K562 (cell line): Measurements from ENCODE around the gene HOXB8. TPM values are rescaled to one million over a fixed set of nuclear protein-coding genes. Genes with fewer than 3 reads are reported as not detected.

ENCODE experiments used
- ARHGAP35 ChIP-seq: fragments of 450-650 bp; IDR thresholded peaks from 2 replicates; pipeline ENCODE4 v1.6.1; 2018; ENCODE audit not compliant: partially characterized antibody
- RBM14 ChIP-seq: fragments of 200-400 bp; formaldehyde crosslinking; IDR thresholded peaks from 2 replicates; pipeline ENCODE4 v1.6.1; 2018; ENCODE audit warnings: low read depth, mild to moderate bottlenecking, low read length, moderate library complexity, borderline replicate concordance; ENCODE audit not compliant: insufficient read depth
- ZKSCAN8 ChIP-seq: fragments of 200-800 bp; sonication (Bioruptor generic); IDR thresholded peaks from 2 replicates; pipeline ENCODE4 v1.6.1; 2016; ENCODE audit warnings: missing genetic modification characterization, missing compliant biosample characterization
- polyA plus RNA-seq, 8 experiments: library from polyadenylated mRNA; depleted of rRNA in 4 of 8; stranded (reverse) in 5 of 8; unstranded in 3 of 8; fragments of >200 nt; fragmentation: Nextera tagmentation in 2 of 8; fragmentation: Illumina TruSeq in 1 of 8; extraction: Ambion mirVana in 2 of 8; extraction: Trizol in 1 of 8; gene quantifications; 2 replicates each; pipeline versions ENCODE4 v1.2.1 to v1.2.3, GENCODE V29; 2011 to 2014; ENCODE audit warnings: inconsistent platforms in 1 of 8, missing spikeins in 1 of 8
- total RNA-seq, 7 experiments: library from RNA; depleted of rRNA in 6 of 7; stranded (reverse); fragments of >200 nt in 6 of 7; fragmentation: Illumina TruSeq in 2 of 7; extraction: Trizol in 2 of 7; gene quantifications; 2 replicates each; pipeline versions ENCODE4 v1.2.1 to v1.2.3, GENCODE V29; 2011 to 2021; ENCODE audit warnings: low replicate concordance in 1 of 7
- TF ChIP-seq, protein P1 (sequence below), 2 experiments: fragments of 450-650 bp in 1 of 2; sonication (generic) in 1 of 2; formaldehyde crosslinking in 1 of 2; IDR thresholded peaks; 2 replicates each; pipeline versions ENCODE4 v1.7.1 to v1.9.0; 2016 to 2022; ENCODE audit warnings: inconsistent platforms in 1 of 2, mild to moderate bottlenecking in 1 of 2, missing genetic modification reagents in 1 of 2

Gene HOXB8
- total and polyA plus RNA-seq, 9 of the 15 experiments (the other 6 are each of a cell fraction or from before 2014, with no cell fraction given): 0.52 to 23.8 (median 3.6) TPM

DNA sequence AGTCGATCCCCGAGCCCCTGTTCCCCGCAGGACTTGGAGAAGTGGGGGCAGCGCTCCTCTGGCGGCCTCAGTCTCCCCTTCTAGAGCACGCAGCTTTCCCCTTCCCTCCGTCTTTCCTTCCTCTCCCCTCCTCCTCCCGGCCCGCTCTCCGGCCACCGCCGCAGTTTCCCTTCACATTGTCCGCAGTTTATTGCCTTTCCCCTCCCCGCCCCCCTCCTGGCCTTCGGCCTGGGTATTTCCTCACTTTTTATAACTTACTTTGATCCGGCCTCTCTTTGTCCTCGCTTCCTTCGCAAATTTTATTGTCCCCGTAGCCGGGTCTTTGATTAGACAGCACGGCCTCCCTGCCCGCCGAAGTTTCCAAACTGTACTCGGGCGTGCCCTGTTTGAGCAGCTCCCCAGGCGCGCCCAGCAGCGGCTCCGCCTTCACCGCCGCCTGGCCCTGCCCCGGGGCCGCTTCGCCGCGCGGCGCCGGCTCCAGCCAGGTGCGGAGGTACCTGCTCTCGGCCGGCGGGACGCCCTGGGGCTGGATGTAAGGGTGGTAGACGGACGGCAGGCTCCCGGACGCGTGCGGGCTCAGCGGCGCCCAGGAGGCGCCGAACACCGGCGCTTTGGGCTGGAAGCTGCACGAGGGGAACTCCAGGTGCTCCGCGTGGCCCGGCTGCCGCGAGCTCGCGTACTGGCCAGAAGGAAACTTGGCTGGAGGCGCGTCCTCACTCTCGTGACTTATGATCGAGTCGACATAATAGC is 10.6 kb upstream of the HOXB8 start (continued):
- TF ChIP-seq, protein P1, sequence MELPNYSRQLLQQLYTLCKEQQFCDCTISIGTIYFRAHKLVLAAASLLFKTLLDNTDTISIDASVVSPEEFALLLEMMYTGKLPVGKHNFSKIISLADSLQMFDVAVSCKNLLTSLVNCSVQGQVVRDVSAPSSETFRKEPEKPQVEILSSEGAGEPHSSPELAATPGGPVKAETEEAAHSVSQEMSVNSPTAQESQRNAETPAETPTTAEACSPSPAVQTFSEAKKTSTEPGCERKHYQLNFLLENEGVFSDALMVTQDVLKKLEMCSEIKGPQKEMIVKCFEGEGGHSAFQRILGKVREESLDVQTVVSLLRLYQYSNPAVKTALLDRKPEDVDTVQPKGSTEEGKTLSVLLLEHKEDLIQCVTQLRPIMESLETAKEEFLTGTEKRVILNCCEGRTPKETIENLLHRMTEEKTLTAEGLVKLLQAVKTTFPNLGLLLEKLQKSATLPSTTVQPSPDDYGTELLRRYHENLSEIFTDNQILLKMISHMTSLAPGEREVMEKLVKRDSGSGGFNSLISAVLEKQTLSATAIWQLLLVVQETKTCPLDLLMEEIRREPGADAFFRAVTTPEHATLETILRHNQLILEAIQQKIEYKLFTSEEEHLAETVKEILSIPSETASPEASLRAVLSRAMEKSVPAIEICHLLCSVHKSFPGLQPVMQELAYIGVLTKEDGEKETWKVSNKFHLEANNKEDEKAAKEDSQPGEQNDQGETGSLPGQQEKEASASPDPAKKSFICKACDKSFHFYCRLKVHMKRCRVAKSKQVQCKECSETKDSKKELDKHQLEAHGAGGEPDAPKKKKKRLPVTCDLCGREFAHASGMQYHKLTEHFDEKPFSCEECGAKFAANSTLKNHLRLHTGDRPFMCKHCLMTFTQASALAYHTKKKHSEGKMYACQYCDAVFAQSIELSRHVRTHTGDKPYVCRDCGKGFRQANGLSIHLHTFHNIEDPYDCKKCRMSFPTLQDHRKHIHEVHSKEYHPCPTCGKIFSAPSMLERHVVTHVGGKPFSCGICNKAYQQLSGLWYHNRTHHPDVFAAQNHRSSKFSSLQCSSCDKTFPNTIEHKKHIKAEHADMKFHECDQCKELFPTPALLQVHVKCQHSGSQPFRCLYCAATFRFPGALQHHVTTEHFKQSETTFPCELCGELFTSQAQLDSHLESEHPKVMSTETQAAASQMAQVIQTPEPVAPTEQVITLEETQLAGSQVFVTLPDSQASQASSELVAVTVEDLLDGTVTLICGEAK (IDR thresholded peaks at IDR 0.05): no peak
- TF ChIP-seq, protein P1 (CRISPR knock-in tag; IDR thresholded peaks at IDR 0.05): no peak
- TF ChIP-seq ARHGAP35 (no peak), RBM14 (0 out of 2 replicates have a peak, but pooled peaks have one; percentile 83), ZKSCAN8 (CRISPR knock-in tag) (no peak)
